Kidney epithelial cell (primary cell): Measurements from ENCODE around the gene MOB3A. TPM values are rescaled to one million over a fixed set of nuclear protein-coding genes. Genes with fewer than 3 reads are reported as not detected.

Experiments used
- DNase-seq: peaks from one replicate; pipeline ENCODE4 v3.0.0-alpha.2; 2010; ENCODE audit warnings: low read depth
- H3K27me3 ChIP-seq: 2 replicates; pipeline ENCODE4 v1.6.0; 2011; ENCODE audit warnings: low read length; ENCODE audit not compliant: control insufficient read depth, insufficient read depth
- H3K36me3 ChIP-seq: 2 replicates; pipeline ENCODE4 v1.5.1; 2011; ENCODE audit warnings: low read length; ENCODE audit not compliant: control insufficient read depth, insufficient read depth
- H3K4me3 ChIP-seq: 2 replicates; pipeline ENCODE4 v1.5.1; 2011; ENCODE audit warnings: low read depth, mild to moderate bottlenecking, control low read depth, low read length
- CTCF ChIP-seq: IDR thresholded peaks from 2 replicates; pipeline ENCODE4 v1.5.1; 2011; ENCODE audit warnings: mild to moderate bottlenecking, moderate library complexity, low read length, control low read depth, inconsistent platforms; ENCODE audit not compliant: insufficient read depth, poor library complexity, severe bottlenecking
- total RNA-seq: library from RNA; depleted of rRNA; stranded (reverse); fragments of >200 nt; gene quantifications from 2 replicates; pipeline ENCODE4 v1.2.3, GENCODE V29; 2015

MOB3A gene
- total RNA-seq, 1 donor from 2014 or later = 40.3 TPM

DNA sequence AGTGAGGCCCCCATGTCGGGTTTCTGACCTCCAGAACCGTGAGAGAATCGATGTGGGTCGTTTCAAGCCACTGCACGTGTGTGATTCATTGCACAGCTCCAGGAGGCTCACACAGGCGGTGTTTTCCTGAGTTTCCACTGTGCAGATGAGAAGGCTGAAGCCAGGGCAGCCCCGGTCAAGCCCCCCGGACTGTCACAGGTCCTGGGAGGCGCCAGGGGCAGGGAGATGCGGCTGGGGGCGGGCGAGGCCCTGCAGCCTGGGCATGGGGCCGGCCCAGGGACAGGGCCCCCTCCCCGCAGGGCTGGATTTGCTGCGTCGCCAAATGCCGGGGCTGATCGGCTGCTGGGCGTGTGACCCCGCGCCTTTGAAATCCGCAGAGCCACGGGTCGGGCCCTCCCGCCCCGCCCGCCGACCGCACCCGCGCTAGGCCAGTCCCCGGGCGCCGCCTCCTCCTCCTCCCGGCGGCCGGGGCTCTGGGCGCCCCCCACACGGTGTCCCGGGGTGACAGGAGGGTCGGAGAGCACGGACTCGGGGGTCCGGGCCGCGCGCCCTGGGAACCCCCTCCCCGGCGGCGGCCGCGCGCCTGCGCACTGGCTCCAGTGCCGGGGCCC lies 35.1 kb downstream of the MOB3A start:
- peak; percentile 70 for DNase-seq
- H3K36me3 ChIP-seq = no peaks in the 10 kb centered on the region
- peak overlapping the region; percentile 50 for H3K4me3 ChIP-seq
- no peak for TF ChIP-seq CTCF
- no peaks in the 10 kb centered on the region for H3K27me3 ChIP-seq

- DNase-seq = no peak
Observed at GRCh38 chr19:2059422-2060201, 36.5 kb downstream of the MOB3A start.

GRCh38 chr19:2058570-2059421 lies 37.3 kb downstream of the MOB3A start:
- Histone ChIP-seq H3K36me3 (no peaks in the 10 kb centered on the region), H3K27me3 (no peaks in the 10 kb centered on the region), H3K4me3 (no peak overlapping the region)
- TF ChIP-seq CTCF = no peak
- DNase-seq = no peak

More at GRCh38 chr19:2059422-2060201, 36.5 kb downstream of the MOB3A start:
- no peaks in the 10 kb centered on the region for H3K27me3 ChIP-seq
- H3K36me3 ChIP-seq = no peaks in the 10 kb centered on the region
- no peak for TF ChIP-seq CTCF
- H3K4me3 ChIP-seq = no peak overlapping the region

DNA sequence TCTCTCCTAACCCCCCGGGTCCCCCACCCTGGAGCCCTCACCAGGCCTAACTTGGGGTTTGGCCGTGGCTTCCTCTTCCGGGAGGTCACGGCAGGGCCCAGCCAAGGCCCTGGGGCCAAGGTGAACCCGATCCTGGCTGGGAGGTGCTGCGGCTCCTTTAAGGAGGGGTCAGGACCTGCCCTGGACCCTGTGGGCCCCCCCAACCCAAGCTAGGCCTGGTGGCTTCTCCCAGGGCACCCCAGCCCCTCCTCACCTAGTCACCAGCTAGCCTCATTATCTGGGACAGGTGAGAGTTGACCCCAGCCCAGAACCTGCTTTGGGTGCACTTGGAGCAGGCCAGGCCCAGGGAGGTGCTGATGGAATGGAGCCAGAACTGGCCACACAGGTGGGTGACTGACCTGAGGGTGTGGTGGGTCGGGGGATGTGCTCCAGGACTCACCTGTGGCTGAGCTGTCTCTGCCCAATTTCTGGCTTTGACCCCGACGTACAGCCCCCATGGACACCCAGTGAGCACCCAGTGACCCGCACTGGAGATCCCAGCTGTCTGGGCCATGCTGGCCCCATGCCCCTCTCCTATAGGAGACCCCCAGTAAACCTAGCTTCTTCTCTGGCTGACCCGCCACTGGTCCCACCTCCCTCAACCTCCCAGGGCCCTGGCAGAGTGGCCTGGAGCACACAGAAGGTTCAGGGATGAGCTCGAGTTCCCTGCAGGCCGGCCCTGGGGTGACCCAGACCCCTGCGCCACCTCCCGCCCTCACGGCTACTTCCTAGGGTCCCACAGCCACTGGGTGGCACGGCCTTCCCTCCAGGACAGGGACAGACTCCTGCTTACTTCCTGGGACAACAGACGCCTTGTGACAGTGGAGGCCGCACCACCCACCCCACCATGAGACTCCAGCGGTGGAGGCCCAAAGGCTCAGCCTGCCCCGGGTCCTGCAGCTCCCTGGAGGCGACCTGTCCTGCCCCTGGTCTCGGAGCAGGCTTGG lies 38.3 kb downstream of the MOB3A start:
- H3K36me3 ChIP-seq = no peaks in the 10 kb centered on the region
- TF ChIP-seq CTCF = no peak
- no peak for DNase-seq
- H3K4me3 ChIP-seq = no peak overlapping the region
- no peaks in the 10 kb centered on the region for H3K27me3 ChIP-seq

DNA sequence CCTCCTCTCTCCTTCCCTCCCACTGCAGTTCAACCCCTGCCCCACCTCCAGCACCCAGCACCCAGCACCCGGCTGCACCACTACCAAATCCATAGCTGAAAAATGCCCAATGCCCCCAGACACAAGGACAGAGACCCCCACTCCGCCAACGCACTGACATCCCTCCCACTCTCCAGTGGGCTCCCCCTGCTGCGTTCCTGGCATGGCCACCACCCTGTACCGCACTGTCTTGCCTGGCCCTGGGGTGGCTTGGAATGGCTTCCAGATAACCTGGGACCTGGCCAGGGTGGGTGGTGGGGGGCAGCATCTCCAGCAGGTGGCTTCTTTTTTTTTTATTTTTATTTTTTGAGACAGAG lies 39.3 kb downstream of the MOB3A start:
- Histone ChIP-seq H3K27me3 (no peaks in the 10 kb centered on the region), H3K4me3 (no peak overlapping the region), H3K36me3 (no peaks in the 10 kb centered on the region)
- no peak for TF ChIP-seq CTCF
- no peak for DNase-seq
